GM12878 (cell line): ENCODE measurements around the gene FAF1.

ENCODE experiments used
- EP300 ChIP-seq, 2 experiments: fragments of 150-350 bp in 1 of 2; IDR thresholded peaks; 2 replicates each; pipeline ENCODE4 v1.6.1; 2011 to 2012; ENCODE audit warnings: low read depth in 2 of 2, low read length in 2 of 2, borderline replicate concordance in 1 of 2, improper control_type of control experiment in 1 of 2, inconsistent platforms in 1 of 2; ENCODE audit not compliant: control insufficient read depth in 1 of 2
- EZH2 ChIP-seq: IDR thresholded peaks from 2 replicates; pipeline ENCODE4 v1.6.1; 2012; ENCODE audit warnings: low read depth, mild to moderate bottlenecking, control low read depth, inconsistent platforms, low read length, borderline replicate concordance; ENCODE audit not compliant: control insufficient read depth
- HDGF ChIP-seq: fragments of 450-650 bp; IDR thresholded peaks from 2 replicates; pipeline ENCODE4 v1.6.1; 2016; ENCODE audit warnings: antibody characterized with exemption
- JUNB ChIP-seq: IDR thresholded peaks from 2 replicates; pipeline ENCODE4 v1.6.1; 2016; ENCODE audit warnings: antibody characterized with exemption, mild to moderate bottlenecking
- POLR2AphosphoS5 ChIP-seq: IDR thresholded peaks from 2 replicates; pipeline ENCODE4 v1.6.1; 2011; ENCODE audit warnings: mild to moderate bottlenecking, low read length, inconsistent platforms
- SPI1 ChIP-seq: IDR thresholded peaks from 2 replicates; pipeline ENCODE4 v1.6.1; 2011; ENCODE audit warnings: low read depth, mild to moderate bottlenecking, low read length, moderate library complexity, borderline replicate concordance; ENCODE audit not compliant: insufficient read depth
- SRF ChIP-seq, 2 experiments: IDR thresholded peaks; 2 replicates each; pipeline ENCODE4 v1.6.1; 2011; ENCODE audit warnings: low read depth in 2 of 2, low read length in 2 of 2, mild to moderate bottlenecking in 1 of 2, moderate library complexity in 1 of 2
- TCF12 ChIP-seq: IDR thresholded peaks from 2 replicates; pipeline ENCODE4 v1.6.1; 2011; ENCODE audit warnings: low read depth, mild to moderate bottlenecking, low read length
- ZBTB11 ChIP-seq: fragments of 450-650 bp; formaldehyde crosslinking; IDR thresholded peaks from 2 replicates; pipeline ENCODE4 v1.5.0; 2022; ENCODE audit warnings: mild to moderate bottlenecking, missing genetic modification characterization
- TF ChIP-seq, protein P1 (sequence below): fragments of 450-650 bp; IDR thresholded peaks from 2 replicates; pipeline ENCODE4 v1.6.1; 2017; ENCODE audit warnings: mild to moderate bottlenecking, moderate library complexity
- TF ChIP-seq, protein P2 (sequence below), 3 experiments: IDR thresholded peaks in 2 of 3; conservative IDR thresholded peaks in 1 of 3; 2 replicates each; pipeline ENCODE4 v1.5.1; 2011; ENCODE audit warnings: low read depth in 3 of 3, low read length in 3 of 3, mild to moderate bottlenecking in 3 of 3, control low read depth in 2 of 3, moderate library complexity in 2 of 3, inconsistent platforms in 1 of 3, mixed read lengths in 1 of 3; ENCODE audit not compliant: control insufficient read depth in 2 of 3, insufficient read depth in 1 of 3; ENCODE audit errors: extremely low read depth in 1 of 3

DNA sequence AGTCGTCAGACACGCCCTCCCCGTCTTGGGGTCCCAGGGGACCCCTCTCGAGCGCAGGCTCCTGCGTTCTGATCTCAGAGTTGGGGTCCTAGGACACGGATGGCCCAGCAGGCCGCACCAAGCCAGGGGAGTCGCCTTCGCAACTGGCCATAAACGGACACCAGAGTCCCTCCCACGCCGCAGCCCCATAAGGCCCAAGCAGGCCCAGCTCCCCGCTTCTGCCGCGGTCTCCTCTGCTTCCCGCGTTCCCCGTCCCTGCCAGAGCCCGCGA lies 537.5 kb downstream of the FAF1 start:
- TF ChIP-seq EP300 (IDR thresholded peaks at IDR 0.05; ENCODE audit: borderline replicate concordance in 1 of 2, control insufficient read depth in 1 of 2, low read depth in 2 of 2, low read length in 2 of 2) (no peak), TCF12 (no peak), EZH2 (no peak), HDGF (no peak), ZBTB11 (CRISPR knock-in tag) (no peak), SPI1 (no peak), JUNB (no peak), SRF (IDR thresholded peaks at IDR 0.05; ENCODE audit: low read depth in 2 of 2, low read length in 2 of 2) (no peak), POLR2AphosphoS5 (no peak)
- TF ChIP-seq, protein P1, sequence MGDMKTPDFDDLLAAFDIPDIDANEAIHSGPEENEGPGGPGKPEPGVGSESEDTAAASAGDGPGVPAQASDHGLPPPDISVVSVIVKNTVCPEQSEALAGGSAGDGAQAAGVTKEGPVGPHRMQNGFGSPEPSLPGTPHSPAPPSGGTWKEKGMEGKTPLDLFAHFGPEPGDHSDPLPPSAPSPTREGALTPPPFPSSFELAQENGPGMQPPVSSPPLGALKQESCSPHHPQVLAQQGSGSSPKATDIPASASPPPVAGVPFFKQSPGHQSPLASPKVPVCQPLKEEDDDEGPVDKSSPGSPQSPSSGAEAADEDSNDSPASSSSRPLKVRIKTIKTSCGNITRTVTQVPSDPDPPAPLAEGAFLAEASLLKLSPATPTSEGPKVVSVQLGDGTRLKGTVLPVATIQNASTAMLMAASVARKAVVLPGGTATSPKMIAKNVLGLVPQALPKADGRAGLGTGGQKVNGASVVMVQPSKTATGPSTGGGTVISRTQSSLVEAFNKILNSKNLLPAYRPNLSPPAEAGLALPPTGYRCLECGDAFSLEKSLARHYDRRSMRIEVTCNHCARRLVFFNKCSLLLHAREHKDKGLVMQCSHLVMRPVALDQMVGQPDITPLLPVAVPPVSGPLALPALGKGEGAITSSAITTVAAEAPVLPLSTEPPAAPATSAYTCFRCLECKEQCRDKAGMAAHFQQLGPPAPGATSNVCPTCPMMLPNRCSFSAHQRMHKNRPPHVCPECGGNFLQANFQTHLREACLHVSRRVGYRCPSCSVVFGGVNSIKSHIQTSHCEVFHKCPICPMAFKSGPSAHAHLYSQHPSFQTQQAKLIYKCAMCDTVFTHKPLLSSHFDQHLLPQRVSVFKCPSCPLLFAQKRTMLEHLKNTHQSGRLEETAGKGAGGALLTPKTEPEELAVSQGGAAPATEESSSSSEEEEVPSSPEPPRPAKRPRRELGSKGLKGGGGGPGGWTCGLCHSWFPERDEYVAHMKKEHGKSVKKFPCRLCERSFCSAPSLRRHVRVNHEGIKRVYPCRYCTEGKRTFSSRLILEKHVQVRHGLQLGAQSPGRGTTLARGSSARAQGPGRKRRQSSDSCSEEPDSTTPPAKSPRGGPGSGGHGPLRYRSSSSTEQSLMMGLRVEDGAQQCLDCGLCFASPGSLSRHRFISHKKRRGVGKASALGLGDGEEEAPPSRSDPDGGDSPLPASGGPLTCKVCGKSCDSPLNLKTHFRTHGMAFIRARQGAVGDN = no peak
- TF ChIP-seq, protein P2, sequence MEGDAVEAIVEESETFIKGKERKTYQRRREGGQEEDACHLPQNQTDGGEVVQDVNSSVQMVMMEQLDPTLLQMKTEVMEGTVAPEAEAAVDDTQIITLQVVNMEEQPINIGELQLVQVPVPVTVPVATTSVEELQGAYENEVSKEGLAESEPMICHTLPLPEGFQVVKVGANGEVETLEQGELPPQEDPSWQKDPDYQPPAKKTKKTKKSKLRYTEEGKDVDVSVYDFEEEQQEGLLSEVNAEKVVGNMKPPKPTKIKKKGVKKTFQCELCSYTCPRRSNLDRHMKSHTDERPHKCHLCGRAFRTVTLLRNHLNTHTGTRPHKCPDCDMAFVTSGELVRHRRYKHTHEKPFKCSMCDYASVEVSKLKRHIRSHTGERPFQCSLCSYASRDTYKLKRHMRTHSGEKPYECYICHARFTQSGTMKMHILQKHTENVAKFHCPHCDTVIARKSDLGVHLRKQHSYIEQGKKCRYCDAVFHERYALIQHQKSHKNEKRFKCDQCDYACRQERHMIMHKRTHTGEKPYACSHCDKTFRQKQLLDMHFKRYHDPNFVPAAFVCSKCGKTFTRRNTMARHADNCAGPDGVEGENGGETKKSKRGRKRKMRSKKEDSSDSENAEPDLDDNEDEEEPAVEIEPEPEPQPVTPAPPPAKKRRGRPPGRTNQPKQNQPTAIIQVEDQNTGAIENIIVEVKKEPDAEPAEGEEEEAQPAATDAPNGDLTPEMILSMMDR (IDR thresholded peaks at IDR 0.05 in 2 of 3, conservative IDR thresholded peaks at IDR 0.05 in 1 of 3; ENCODE audit: control insufficient read depth in 2 of 3, extremely low read depth in 1 of 3, insufficient read depth in 1 of 3, low read depth in 3 of 3, low read length in 3 of 3) = no peak
